IMR-90 (cell line): Measurements from ENCODE around the gene TEAD1. TPM values are rescaled to one million over a fixed set of nuclear protein-coding genes. Genes with fewer than 3 reads are reported as not detected.

Experiments used
- ATAC-seq: fragments of 200-7000 bp; cut with Tn5 transposase; 2 replicates; pipeline ENCODE4 v1.9.1; 2020; ENCODE audit warnings: low read depth, mild to moderate bottlenecking, moderate library complexity
- BruUV-seq: library from RNA; stranded (reverse); fragments of 400-500 nt; replicated peaks from 2 replicates; lab custom pipeline; 2021; lab: Mats Ljungman, UMichigan
- CTCF ChIA-PET: fragments of 300-600 bp; formaldehyde crosslinking; extraction: SDS; loops from one replicate; lab custom pipeline; 2021; ENCODE audit warnings: antibody characterized with exemption; lab: Yijun Ruan, JAX
- POLR2A ChIA-PET: fragments of 300-600 bp; sonication (Branson Sonifier 250); formaldehyde crosslinking; loops from one replicate; lab custom pipeline; 2022; ENCODE audit warnings: antibody characterized with exemption; ENCODE audit not compliant: unreplicated experiment; lab: Charles Lee
- DNase-seq: peaks from one replicate; pipeline ENCODE4 v3.0.0; 2013
- H2AFZ ChIP-seq: replicated peaks from 2 replicates; pipeline ENCODE3; 2013; ENCODE audit warnings: low read length, mild to moderate bottlenecking; ENCODE audit not compliant: poor library complexity
- H2AK5ac ChIP-seq: 2 replicates; pipeline ENCODE4 v1.6.1; 2013; ENCODE audit warnings: low read depth, low read length, inconsistent platforms
- H2AK9ac ChIP-seq: replicated peaks from 2 replicates; pipeline ENCODE3; 2013; ENCODE audit warnings: mild to moderate bottlenecking, low read depth, low read length, moderate library complexity; ENCODE audit not compliant: poor library complexity
- H2BK120ac ChIP-seq: 2 replicates; pipeline ENCODE4 v1.6.1; 2013; ENCODE audit warnings: low read depth, low read length, inconsistent platforms
- H2BK15ac ChIP-seq: 3 replicates; pipeline ENCODE4 v1.6.1; 2013; ENCODE audit warnings: low read depth, low read length, inconsistent platforms
- H2BK20ac ChIP-seq: 2 replicates; pipeline ENCODE4 v1.6.1; 2013; ENCODE audit warnings: low read depth, mild to moderate bottlenecking, inconsistent platforms, low read length, moderate library complexity
- H2BK5ac ChIP-seq: 2 replicates; pipeline ENCODE4 v1.6.1; 2013; ENCODE audit warnings: mild to moderate bottlenecking, low read depth, low read length, inconsistent platforms; ENCODE audit not compliant: poor library complexity, severe bottlenecking
- H3K14ac ChIP-seq: replicated peaks from 2 replicates; pipeline ENCODE4 v1.6.1; 2013; ENCODE audit warnings: low read depth, low read length, inconsistent platforms
- H3K18ac ChIP-seq: 2 replicates; pipeline ENCODE4 v1.6.1; 2013; ENCODE audit warnings: low read depth, low read length, control low read depth
- H3K23ac ChIP-seq: 2 replicates; pipeline ENCODE4 v1.6.1; 2013; ENCODE audit warnings: low read depth, low read length, inconsistent platforms
- H3K27ac ChIP-seq: 2 replicates; pipeline ENCODE4 v1.5.1; 2013; ENCODE audit warnings: mild to moderate bottlenecking, control low read depth, low read length; ENCODE audit not compliant: insufficient read depth
- H3K27me3 ChIP-seq: 2 replicates; pipeline ENCODE4 v1.6.1; 2013; ENCODE audit warnings: low read length; ENCODE audit not compliant: control insufficient read depth, insufficient read depth
- H3K36me3 ChIP-seq: 2 replicates; pipeline ENCODE4 v1.6.1; 2013; ENCODE audit warnings: low read length, mixed read lengths; ENCODE audit not compliant: control insufficient read depth, insufficient read depth
- H3K4ac ChIP-seq: 2 replicates; pipeline ENCODE4 v1.6.1; 2013; ENCODE audit warnings: low read depth, low read length, inconsistent platforms
- H3K4me1 ChIP-seq: 2 replicates; pipeline ENCODE4 v1.6.1; 2013; ENCODE audit warnings: low read length, mixed read lengths; ENCODE audit not compliant: control insufficient read depth, insufficient read depth
- H3K4me2 ChIP-seq: 2 replicates; pipeline ENCODE4 v1.6.1; 2013; ENCODE audit warnings: low read depth, mild to moderate bottlenecking, control low read depth, low read length, moderate library complexity
- H3K4me3 ChIP-seq: 2 replicates; pipeline ENCODE4 v1.5.1; 2013; ENCODE audit warnings: low read depth, mild to moderate bottlenecking, control low read depth, low read length, moderate library complexity; ENCODE audit not compliant: insufficient read depth
- H3K56ac ChIP-seq: 2 replicates; pipeline ENCODE4 v1.6.1; 2013; ENCODE audit warnings: low read length, inconsistent platforms; ENCODE audit not compliant: insufficient read depth; ENCODE audit errors: extremely low read depth
- H3K79me1 ChIP-seq, 2 experiments: 2 replicates each; pipeline ENCODE4 v1.6.1; 2013; ENCODE audit warnings: low read length in 2 of 2, inconsistent platforms in 1 of 2, low read depth in 1 of 2
- H3K9ac ChIP-seq: 2 replicates; pipeline ENCODE4 v1.6.1; 2013; ENCODE audit warnings: low read depth, low read length, control low read depth
- H3K9me1 ChIP-seq: 2 replicates; pipeline ENCODE4 v1.6.1; 2013; ENCODE audit warnings: low read length, inconsistent platforms; ENCODE audit not compliant: insufficient read depth
- H3K9me3 ChIP-seq: 2 replicates; pipeline ENCODE4 v1.6.1; 2013; ENCODE audit warnings: low read length; ENCODE audit not compliant: control insufficient read depth, insufficient read depth
- H4K20me1 ChIP-seq: 2 replicates; pipeline ENCODE4 v1.6.1; 2013; ENCODE audit warnings: low read length, inconsistent platforms; ENCODE audit not compliant: insufficient read depth
- H4K5ac ChIP-seq: 2 replicates; pipeline ENCODE4 v1.6.1; 2013; ENCODE audit warnings: mild to moderate bottlenecking, low read depth, low read length, control low read depth
- H4K8ac ChIP-seq, 2 experiments: 2 replicates each; pipeline ENCODE4 v1.6.1; 2013; ENCODE audit warnings: low read depth in 2 of 2, low read length in 2 of 2, control low read depth in 1 of 2, inconsistent platforms in 1 of 2
- H4K91ac ChIP-seq: 2 replicates; pipeline ENCODE4 v1.6.1; 2013; ENCODE audit warnings: low read depth, low read length, inconsistent platforms; ENCODE audit not compliant: insufficient read depth
- CHD1 ChIP-seq: IDR thresholded peaks from 2 replicates; pipeline ENCODE4 v1.6.1; 2012; ENCODE audit warnings: low read depth, low read length, improper control_type of control experiment
- CTCF ChIP-seq: conservative IDR thresholded peaks from 2 replicates; pipeline ENCODE4 v1.5.1; 2012; ENCODE audit warnings: mild to moderate bottlenecking, low read depth, low read length, improper control_type of control experiment
- MAZ ChIP-seq: IDR thresholded peaks from 2 replicates; pipeline ENCODE4 v1.6.1; 2012; ENCODE audit warnings: low read depth, mild to moderate bottlenecking, low read length, improper control_type of control experiment, moderate library complexity, borderline replicate concordance
- MXI1 ChIP-seq: IDR thresholded peaks from 2 replicates; pipeline ENCODE4 v1.6.1; 2012; ENCODE audit warnings: low read depth, mild to moderate bottlenecking, low read length, moderate library complexity, borderline replicate concordance
- NFE2L2 ChIP-seq: fragments of 150-350 bp; IDR thresholded peaks from 2 replicates; pipeline ENCODE4 v1.6.1; 2016; ENCODE audit warnings: low read depth, mild to moderate bottlenecking, low read length
- POLR2A ChIP-seq: IDR thresholded peaks from 2 replicates; pipeline ENCODE4 v1.6.1; 2012; ENCODE audit warnings: mild to moderate bottlenecking, low read depth, low read length
- RAD21 ChIP-seq: IDR thresholded peaks from 2 replicates; pipeline ENCODE4 v1.6.1; 2012; ENCODE audit warnings: low read length, improper control_type of control experiment
- RCOR1 ChIP-seq: IDR thresholded peaks from 2 replicates; pipeline ENCODE4 v1.6.1; 2012; ENCODE audit warnings: mild to moderate bottlenecking, low read length, improper control_type of control experiment; ENCODE audit not compliant: insufficient replicate concordance
- RFX5 ChIP-seq: IDR thresholded peaks from 2 replicates; pipeline ENCODE4 v1.8.0; 2012; ENCODE audit warnings: low read depth, mild to moderate bottlenecking, low read length, moderate library complexity
- SMC3 ChIP-seq: fragments of 150-350 bp; IDR thresholded peaks from 2 replicates; pipeline ENCODE4 v1.6.1; 2016; ENCODE audit warnings: low read depth, mild to moderate bottlenecking, antibody characterized with exemption, low read length, moderate library complexity
- WGBS, 2 experiments: methylation state at CpG; one replicate each; pipeline versions ENCODE4 v1.1.5 to v1.1.7; 2013; ENCODE audit warnings: missing lambda C conversion rate in 2 of 2; ENCODE audit not compliant: insufficient read length in 1 of 2; ENCODE audit errors: extremely low coverage in 2 of 2; 5-methylcytosine and 5-hydroxymethylcytosine counted together
- dilution Hi-C: fragments of 300-500 bp; cut with HindIII; formaldehyde crosslinking; loops from one replicate; pipeline ENCODE4 v1.14.3; 2018; ENCODE audit warnings: low sequenced_read_pairs; ENCODE audit not compliant: unreplicated experiment
- in situ Hi-C: fragments of 300-500 bp; cut with MboI; formaldehyde crosslinking; loops from 3 replicates; pipeline ENCODE4 v1.14.3; 2019; ENCODE audit warnings: low sequenced_read_pairs, inconsistent platforms, mixed read lengths
- intact Hi-C: fragments of 100-400 bp; cut with micrococcal nuclease; formaldehyde crosslinking; loops from 2 replicates; pipeline ENCODE4 v1.10.0; 2022
- polyA plus RNA-seq, 3 experiments: library from polyadenylated mRNA; depleted of rRNA; stranded (reverse); fragments of >200 nt; gene quantifications; 2 replicates each; pipeline ENCODE4 v1.2.3, GENCODE V29; 2012; ENCODE audit warnings: low replicate concordance in 1 of 3
- total RNA-seq: library from RNA; depleted of rRNA; stranded (reverse); fragments of >200 nt; gene quantifications from 2 replicates; pipeline ENCODE4 v1.2.3, GENCODE V29; 2012
- TF ChIP-seq, protein P1 (sequence below): fragments of 150-350 bp; IDR thresholded peaks from 2 replicates; pipeline ENCODE4 v1.6.1; 2016; ENCODE audit warnings: low read depth, mild to moderate bottlenecking, low read length, moderate library complexity, borderline replicate concordance
- TF ChIP-seq, protein P2 (sequence below): fragments of 150-350 bp; IDR thresholded peaks from 2 replicates; pipeline ENCODE4 v1.6.1; 2017; ENCODE audit warnings: mild to moderate bottlenecking, antibody characterized with exemption, low read length, low read depth

Gene TEAD1
- total and polyA plus RNA-seq, 2 of the 4 experiments (the other 2 are of a cell fraction) = 51.8 to 69.2 TPM

GRCh38 chr11:12631651-12632050 is 42.6 kb upstream of the TEAD1 start:
- H3K14ac ChIP-seq = no peak overlapping the region
- in situ Hi-C loops = no loop called here
- H2AK5ac ChIP-seq = peak overlapping the region; percentile 1; the same call in 1 of the 2 replicates
- no peak overlapping the region for H3K23ac ChIP-seq
- CTCF ChIA-PET = no interaction called here
- H3K9me3 ChIP-seq = no peaks in the 10 kb centered on the region
- no peak overlapping the region for H3K56ac ChIP-seq
- H4K5ac ChIP-seq = no peak overlapping the region
- POLR2A ChIA-PET = no interaction called here
- no peak overlapping the region for H2AFZ ChIP-seq
- H3K4me2 ChIP-seq = no peak overlapping the region
- H3K4me3 ChIP-seq = no peak overlapping the region
- H3K9me1 ChIP-seq = no peaks in the 10 kb centered on the region
- WGBS, 2 experiments = no CpG with 5 or more reads among the region's 4 CpGs
- H3K4ac ChIP-seq = no peak overlapping the region
- no peak overlapping the region for H4K8ac ChIP-seq
- dilution Hi-C loops = no loop called here
- H2BK15ac ChIP-seq = 0 out of 3 replicates have a peak overlapping the region, but pooled peaks have one; percentile 11
- BruUV-seq = no TSS peak
- H2BK5ac ChIP-seq = no peak overlapping the region
- H2BK20ac ChIP-seq = no peak overlapping the region
- peaks cover 2% of the 10 kb centered on the region for H3K4me1 ChIP-seq
- no peaks in the 10 kb centered on the region for H3K79me1 ChIP-seq
- H3K36me3 ChIP-seq = no peaks in the 10 kb centered on the region
- peaks cover 2% of the 10 kb centered on the region for H3K27me3 ChIP-seq
- H2BK120ac ChIP-seq = no peak overlapping the region
- DNase-seq = peak; percentile 31
- intact Hi-C loops = no loop called here
- ATAC-seq = no peak
- no peak overlapping the region for H3K9ac ChIP-seq
- TF ChIP-seq RCOR1 (no peak), CHD1 (no peak), SMC3 (no peak), RFX5 (no peak), MAZ (no peak), MXI1 (no peak), RAD21 (no peak), POLR2A (no peak), CTCF (no peak), NFE2L2 (no peak)
- TF ChIP-seq, protein P1, sequence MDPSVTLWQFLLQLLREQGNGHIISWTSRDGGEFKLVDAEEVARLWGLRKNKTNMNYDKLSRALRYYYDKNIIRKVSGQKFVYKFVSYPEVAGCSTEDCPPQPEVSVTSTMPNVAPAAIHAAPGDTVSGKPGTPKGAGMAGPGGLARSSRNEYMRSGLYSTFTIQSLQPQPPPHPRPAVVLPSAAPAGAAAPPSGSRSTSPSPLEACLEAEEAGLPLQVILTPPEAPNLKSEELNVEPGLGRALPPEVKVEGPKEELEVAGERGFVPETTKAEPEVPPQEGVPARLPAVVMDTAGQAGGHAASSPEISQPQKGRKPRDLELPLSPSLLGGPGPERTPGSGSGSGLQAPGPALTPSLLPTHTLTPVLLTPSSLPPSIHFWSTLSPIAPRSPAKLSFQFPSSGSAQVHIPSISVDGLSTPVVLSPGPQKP = no peak
- TF ChIP-seq, protein P2, sequence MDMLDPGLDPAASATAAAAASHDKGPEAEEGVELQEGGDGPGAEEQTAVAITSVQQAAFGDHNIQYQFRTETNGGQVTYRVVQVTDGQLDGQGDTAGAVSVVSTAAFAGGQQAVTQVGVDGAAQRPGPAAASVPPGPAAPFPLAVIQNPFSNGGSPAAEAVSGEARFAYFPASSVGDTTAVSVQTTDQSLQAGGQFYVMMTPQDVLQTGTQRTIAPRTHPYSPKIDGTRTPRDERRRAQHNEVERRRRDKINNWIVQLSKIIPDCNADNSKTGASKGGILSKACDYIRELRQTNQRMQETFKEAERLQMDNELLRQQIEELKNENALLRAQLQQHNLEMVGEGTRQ = no peak
- H4K91ac ChIP-seq = no peak overlapping the region
- H2AK9ac ChIP-seq = no peak overlapping the region
- no peak overlapping the region for H3K27ac ChIP-seq
- H4K20me1 ChIP-seq = no peaks in the 10 kb centered on the region
- no peak overlapping the region for H3K18ac ChIP-seq
